ENCODE measurements around the gene MBNL1.
A peak's percentile ranks its signal among the peaks of the same experiment; 100 is the strongest.

Gene MBNL1

GRCh38 chr3:152382312-152383135 lies 113.8 kb downstream of the MBNL1 start:
- FAIRE-seq, result no peak

GRCh38 chr3:152383136-152383606 lies 114.4 kb downstream of the MBNL1 start:
- DNase-seq (ENCODE audit: insufficient read length, low spot score), result no peak
- TF ChIP-seq TAF1 (IDR thresholded peaks at IDR 0.05; ENCODE audit: low read depth, low read length) (no peak), POLR2AphosphoS5 (IDR thresholded peaks at IDR 0.05; ENCODE audit: low read depth, low read length) (no peak), POLR2A (IDR thresholded peaks at IDR 0.05; ENCODE audit: low read depth, low read length) (no peak), PAX5 (IDR thresholded peaks at IDR 0.05; ENCODE audit: insufficient read depth, low read length, severe bottlenecking) (no peak), POU2F2 (IDR thresholded peaks at IDR 0.05; ENCODE audit: low read depth, low read length) (no peak), SPI1 (IDR thresholded peaks at IDR 0.05; ENCODE audit: low read depth, low read length) (no peak)
- FAIRE-seq, result peak; percentile 41

More at GRCh38 chr3:152382312-152383135, 113.8 kb downstream of the MBNL1 start:
- TF ChIP-seq POLR2AphosphoS5 (IDR thresholded peaks at IDR 0.05; ENCODE audit: low read depth, low read length), result no peak
- no peak for TF ChIP-seq SPI1 (IDR thresholded peaks at IDR 0.05; ENCODE audit: low read depth, low read length)
- no peak for TF ChIP-seq POLR2A (IDR thresholded peaks at IDR 0.05; ENCODE audit: low read depth, low read length)
- TF ChIP-seq PAX5 (IDR thresholded peaks at IDR 0.05; ENCODE audit: insufficient read depth, low read length, severe bottlenecking), result no peak
- TF ChIP-seq POU2F2 (IDR thresholded peaks at IDR 0.05; ENCODE audit: low read depth, low read length), result no peak
- TF ChIP-seq TAF1 (IDR thresholded peaks at IDR 0.05; ENCODE audit: low read depth, low read length), result no peak
- DNase-seq (ENCODE audit: insufficient read length, low spot score), result no peak

- TF ChIP-seq SPI1 (IDR thresholded peaks at IDR 0.05; ENCODE audit: low read depth, low read length) (no peak), PAX5 (IDR thresholded peaks at IDR 0.05; ENCODE audit: insufficient read depth, low read length, severe bottlenecking) (no peak), TAF1 (IDR thresholded peaks at IDR 0.05; ENCODE audit: low read depth, low read length) (no peak), POLR2AphosphoS5 (IDR thresholded peaks at IDR 0.05; ENCODE audit: low read depth, low read length) (no peak), POLR2A (IDR thresholded peaks at IDR 0.05; ENCODE audit: low read depth, low read length) (no peak), POU2F2 (IDR thresholded peaks at IDR 0.05; ENCODE audit: low read depth, low read length) (no peak)
- DNase-seq (ENCODE audit: insufficient read length, low spot score), result no peak
- FAIRE-seq, result no peak
These were observed 115.7 kb downstream of the MBNL1 start for GRCh38 chr3:152384412-152384811.

- DNase-seq (ENCODE audit: insufficient read length, low spot score), result no peak
- TF ChIP-seq TAF1 (IDR thresholded peaks at IDR 0.05; ENCODE audit: low read depth, low read length) (no peak), POLR2A (IDR thresholded peaks at IDR 0.05; ENCODE audit: low read depth, low read length) (no peak), SPI1 (IDR thresholded peaks at IDR 0.05; ENCODE audit: low read depth, low read length) (no peak), POLR2AphosphoS5 (IDR thresholded peaks at IDR 0.05; ENCODE audit: low read depth, low read length) (no peak), POU2F2 (IDR thresholded peaks at IDR 0.05; ENCODE audit: low read depth, low read length) (no peak), PAX5 (IDR thresholded peaks at IDR 0.05; ENCODE audit: insufficient read depth, low read length, severe bottlenecking) (no peak)
- no peak for FAIRE-seq
These were observed 117.0 kb downstream of the MBNL1 start for GRCh38 chr3:152385761-152386160.

DNA sequence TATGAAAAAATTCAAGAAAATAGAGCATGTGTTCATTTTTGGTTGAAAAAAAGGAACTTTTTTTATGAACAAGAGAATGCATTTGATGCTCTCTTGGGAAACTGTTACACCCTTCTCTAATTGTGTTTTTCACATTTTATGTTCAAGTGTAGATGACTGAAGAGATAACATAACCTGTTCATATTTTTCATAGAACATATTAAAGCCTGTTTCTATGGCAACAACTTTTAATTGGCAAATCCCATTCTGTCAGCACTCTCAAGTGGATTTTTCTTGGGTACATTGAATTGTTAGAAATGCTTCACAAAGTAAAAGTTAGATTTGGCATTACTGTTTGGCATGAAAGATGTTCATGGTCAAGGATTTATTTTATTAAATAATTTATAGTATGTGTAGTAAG lies 117.5 kb downstream of the MBNL1 start:
- DNase-seq (ENCODE audit: insufficient read length, low spot score), result no peak
- no peak for FAIRE-seq
- no peak for TF ChIP-seq SPI1 (IDR thresholded peaks at IDR 0.05; ENCODE audit: low read depth, low read length)
- TF ChIP-seq POLR2AphosphoS5 (IDR thresholded peaks at IDR 0.05; ENCODE audit: low read depth, low read length), result no peak

- DNase-seq (ENCODE audit: insufficient read length, low spot score) (no peak), FAIRE-seq (no peak)
- no peak for TF ChIP-seq POU2F2 (IDR thresholded peaks at IDR 0.05; ENCODE audit: low read depth, low read length)
- TF ChIP-seq TAF1 (IDR thresholded peaks at IDR 0.05; ENCODE audit: low read depth, low read length), result no peak
- no peak for TF ChIP-seq PAX5 (IDR thresholded peaks at IDR 0.05; ENCODE audit: insufficient read depth, low read length, severe bottlenecking)
- no peak for TF ChIP-seq POLR2AphosphoS5 (IDR thresholded peaks at IDR 0.05; ENCODE audit: low read depth, low read length)
- no peak for TF ChIP-seq SPI1 (IDR thresholded peaks at IDR 0.05; ENCODE audit: low read depth, low read length)
- TF ChIP-seq POLR2A (IDR thresholded peaks at IDR 0.05; ENCODE audit: low read depth, low read length), result no peak
These were observed 119.9 kb downstream of the MBNL1 start for GRCh38 chr3:152388631-152389030.

DNA sequence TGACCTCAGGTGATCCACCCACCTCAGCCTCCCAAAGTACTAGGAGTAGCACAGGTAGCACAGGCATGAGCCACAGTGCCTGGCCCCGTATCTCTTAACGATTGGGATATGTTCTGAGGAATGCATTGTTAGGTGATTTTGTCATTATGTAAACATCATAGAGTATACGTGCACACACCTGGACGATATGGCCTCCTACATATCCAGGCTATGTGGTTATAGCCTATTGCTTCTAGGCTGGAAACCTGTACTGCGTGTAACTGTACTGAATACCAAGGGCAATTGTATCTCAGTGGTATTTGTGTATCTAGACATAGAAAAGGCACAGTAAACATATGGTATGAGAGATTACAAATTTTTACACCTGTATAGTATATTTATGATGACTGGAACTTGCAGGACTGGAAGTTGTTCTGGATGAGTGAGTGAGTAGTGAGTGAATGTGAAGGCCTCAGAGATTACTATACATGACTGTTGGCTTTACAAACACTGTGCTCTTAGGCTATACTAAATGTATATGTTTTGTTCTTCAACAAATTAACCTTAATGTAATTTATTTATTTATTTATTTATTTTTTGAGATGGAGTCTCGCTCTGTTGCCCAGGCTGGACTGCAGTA lies 120.7 kb downstream of the MBNL1 start:
- FAIRE-seq (no peak), DNase-seq (ENCODE audit: insufficient read length, low spot score) (no peak)
- TF ChIP-seq PAX5 (IDR thresholded peaks at IDR 0.05; ENCODE audit: insufficient read depth, low read length, severe bottlenecking) (no peak), SPI1 (IDR thresholded peaks at IDR 0.05; ENCODE audit: low read depth, low read length) (no peak), POLR2AphosphoS5 (IDR thresholded peaks at IDR 0.05; ENCODE audit: low read depth, low read length) (no peak), TAF1 (IDR thresholded peaks at IDR 0.05; ENCODE audit: low read depth, low read length) (no peak), POU2F2 (IDR thresholded peaks at IDR 0.05; ENCODE audit: low read depth, low read length) (no peak), POLR2A (IDR thresholded peaks at IDR 0.05; ENCODE audit: low read depth, low read length) (no peak)

DNA sequence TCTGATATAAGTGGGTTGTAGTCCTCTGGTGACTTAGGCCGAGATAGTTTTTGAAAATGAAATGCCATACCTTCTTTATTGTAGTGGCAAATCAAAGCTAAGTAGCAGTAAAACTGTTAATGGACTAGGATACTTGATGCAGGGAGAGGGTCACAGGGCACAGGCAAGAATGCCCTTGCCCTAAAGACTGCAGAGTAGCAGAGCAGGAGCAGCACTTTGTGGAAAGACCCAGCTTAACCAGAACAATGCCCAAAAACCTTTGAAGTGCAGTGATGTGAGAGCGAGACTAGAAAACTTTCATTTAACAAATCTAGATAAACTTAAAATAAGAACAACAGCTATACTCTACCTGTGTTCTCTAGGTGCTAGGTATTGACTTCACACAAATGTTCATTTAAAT lies 121.9 kb downstream of the MBNL1 start:
- DNase-seq (ENCODE audit: insufficient read length, low spot score) (no peak), FAIRE-seq (peak; percentile 9)
- TF ChIP-seq TAF1 (IDR thresholded peaks at IDR 0.05; ENCODE audit: low read depth, low read length) (no peak), POU2F2 (IDR thresholded peaks at IDR 0.05; ENCODE audit: low read depth, low read length) (no peak), SPI1 (IDR thresholded peaks at IDR 0.05; ENCODE audit: low read depth, low read length) (no peak), POLR2AphosphoS5 (IDR thresholded peaks at IDR 0.05; ENCODE audit: low read depth, low read length) (no peak), POLR2A (IDR thresholded peaks at IDR 0.05; ENCODE audit: low read depth, low read length) (no peak), PAX5 (IDR thresholded peaks at IDR 0.05; ENCODE audit: insufficient read depth, low read length, severe bottlenecking) (no peak)

GRCh38 chr3:152391671-152392070 lies 122.9 kb downstream of the MBNL1 start:
- no peak for TF ChIP-seq POLR2A (IDR thresholded peaks at IDR 0.05; ENCODE audit: low read depth, low read length)
- TF ChIP-seq POU2F2 (IDR thresholded peaks at IDR 0.05; ENCODE audit: low read depth, low read length), result no peak
- no peak for TF ChIP-seq TAF1 (IDR thresholded peaks at IDR 0.05; ENCODE audit: low read depth, low read length)
- TF ChIP-seq POLR2AphosphoS5 (IDR thresholded peaks at IDR 0.05; ENCODE audit: low read depth, low read length), result no peak
- TF ChIP-seq SPI1 (IDR thresholded peaks at IDR 0.05; ENCODE audit: low read depth, low read length), result no peak
- no peak for DNase-seq (ENCODE audit: insufficient read length, low spot score)
- FAIRE-seq, result no peak

All from GM12891 (cell line).